ENCODE data around the gene MALSU1. TPM values are rescaled to one million over a fixed set of nuclear protein-coding genes. Genes with fewer than 3 reads are reported as not detected.

Gene MALSU1
- total and polyA plus RNA-seq, 4 donors, result 30.3 to 84.6 (median 40.5) TPM

- peak; percentile 79 for TF ChIP-seq REST (IDR thresholded peaks at IDR 0.05)
- peak; percentile 64 for TF ChIP-seq CTCF (IDR thresholded peaks at IDR 0.05; ENCODE audit: low read depth, low read length, missing input control)
- peak; percentile 76 to 86 for TF ChIP-seq RAD21 (IDR thresholded peaks at IDR 0.05)
- no peak for TF ChIP-seq NR2F2 (IDR thresholded peaks at IDR 0.05)
- no peak for TF ChIP-seq MAX (IDR thresholded peaks at IDR 0.05)
- Histone ChIP-seq H3K4me3 (ENCODE audit: low read depth in 1 of 3, low read length in 3 of 3) (no peak overlapping the region), H3K27me3 (ENCODE audit: control insufficient read depth in 4 of 4, insufficient read depth in 4 of 4, low read length in 3 of 4) (peaks cover 0 to 4% (median under 1%) of the 10 kb centered on the region in 4 donors), H3K27ac (ENCODE audit: low read depth in 1 of 2, low read length in 2 of 2) (no peak overlapping the region), H3K9me3 (ENCODE audit: control insufficient read depth in 4 of 4, low read length in 3 of 4) (no peaks in the 10 kb centered on the region), H3K4me1 (ENCODE audit: control insufficient read depth in 4 of 4, insufficient read depth in 4 of 4, low read length in 3 of 4) (no peaks in the 10 kb centered on the region), H3K9ac (ENCODE audit: low read depth in 1 of 2, low read length in 2 of 2) (no peak overlapping the region), H3K36me3 (ENCODE audit: control insufficient read depth in 4 of 4, insufficient read depth in 3 of 4, low read depth in 1 of 4, low read length in 3 of 4) (no peaks in the 10 kb centered on the region)
- peak; percentile 73 for DNase-seq (ENCODE audit: low spot score)
- 5% methylated on average over 7 of the region's 7 CpGs for WGBS
Measured at GRCh38 chr7:23261843-23262452, 37.2 kb upstream of the MALSU1 start.

- Histone ChIP-seq H3K9me3 (ENCODE audit: control insufficient read depth in 4 of 4, low read length in 3 of 4) (no peaks in the 10 kb centered on the region), H3K4me1 (ENCODE audit: control insufficient read depth in 4 of 4, insufficient read depth in 4 of 4, low read length in 3 of 4) (no peaks in the 10 kb centered on the region), H3K27me3 (ENCODE audit: control insufficient read depth in 4 of 4, insufficient read depth in 4 of 4, low read length in 3 of 4) (peaks cover 0 to 2% (median under 1%) of the 10 kb centered on the region in 4 donors), H3K4me3 (ENCODE audit: low read depth in 1 of 3, low read length in 3 of 3) (no peak overlapping the region), H3K27ac (ENCODE audit: low read depth in 1 of 2, low read length in 2 of 2) (no peak overlapping the region), H3K36me3 (ENCODE audit: control insufficient read depth in 4 of 4, insufficient read depth in 3 of 4, low read depth in 1 of 4, low read length in 3 of 4) (no peaks in the 10 kb centered on the region), H3K9ac (ENCODE audit: low read depth in 1 of 2, low read length in 2 of 2) (no peak overlapping the region)
- no peak for TF ChIP-seq FOXA1 (IDR thresholded peaks at IDR 0.05)
- no peak for TF ChIP-seq FOXA2 (IDR thresholded peaks at IDR 0.05)
- TF ChIP-seq GABPA (IDR thresholded peaks at IDR 0.05 in 1 of 2, conservative IDR thresholded peaks at IDR 0.05 in 1 of 2), result no peak
- TF ChIP-seq HNF4A (conservative IDR thresholded peaks at IDR 0.05), result no peak
- WGBS, result 79% methylated on average over 7 of the region's 7 CpGs
- DNase-seq (ENCODE audit: low spot score), result no peak
Measured at GRCh38 chr7:23264916-23265458, 34.2 kb upstream of the MALSU1 start.

GRCh38 chr7:23266918-23267317 is 32.2 kb upstream of the MALSU1 start:
- H3K27ac ChIP-seq (ENCODE audit: low read depth in 1 of 2, low read length in 2 of 2), result no peak overlapping the region
- no peaks in the 10 kb centered on the region for H3K36me3 ChIP-seq (ENCODE audit: control insufficient read depth in 4 of 4, insufficient read depth in 3 of 4, low read depth in 1 of 4, low read length in 3 of 4)
- H3K27me3 ChIP-seq (ENCODE audit: control insufficient read depth in 4 of 4, insufficient read depth in 4 of 4, low read length in 3 of 4), result peaks cover 0 to 2% (median 0%) of the 10 kb centered on the region in 4 donors
- H3K9ac ChIP-seq (ENCODE audit: low read depth in 1 of 2, low read length in 2 of 2), result no peak overlapping the region
- no peak for DNase-seq (ENCODE audit: low spot score)
- H3K4me3 ChIP-seq (ENCODE audit: low read depth in 1 of 3, low read length in 3 of 3), result no peak overlapping the region
- no peaks in the 10 kb centered on the region for H3K9me3 ChIP-seq (ENCODE audit: control insufficient read depth in 4 of 4, low read length in 3 of 4)
- 91% methylated on average over 2 of the region's 2 CpGs for WGBS
- no peaks in the 10 kb centered on the region for H3K4me1 ChIP-seq (ENCODE audit: control insufficient read depth in 4 of 4, insufficient read depth in 4 of 4, low read length in 3 of 4)
- TF ChIP-seq YY1 (IDR thresholded peaks at IDR 0.05) (no peak), RXRA (IDR thresholded peaks at IDR 0.05) (no peak), ZBTB33 (IDR thresholded peaks at IDR 0.05) (no peak), GABPA (IDR thresholded peaks at IDR 0.05 in 1 of 2, conservative IDR thresholded peaks at IDR 0.05 in 1 of 2) (no peak), NR2F2 (IDR thresholded peaks at IDR 0.05) (no peak), RAD21 (IDR thresholded peaks at IDR 0.05) (no peak), CTCF (IDR thresholded peaks at IDR 0.05; ENCODE audit: low read depth, low read length, missing input control) (no peak), EGR1 (IDR thresholded peaks at IDR 0.05; ENCODE audit: low read depth in 2 of 2) (no peak)

Measured in liver (tissue), 9 donors.